Cardiac septum (tissue), 1 donor: ENCODE measurements around the gene BICD1. TPM values are rescaled to one million over a fixed set of nuclear protein-coding genes. Genes with fewer than 3 reads are reported as not detected.
"Not testable (repeated sequence)": the region's sequence is repeated elsewhere in the genome, so short reads cannot be mapped to it uniquely, and the experiment has no call there.

Source experiments
- DNase-seq: peaks from one replicate; pipeline ENCODE4 v3.0.0-alpha.2; 2020; ENCODE audit warnings: low spot score
- intact Hi-C: fragments of 100-400 bp; cut with DNase I; formaldehyde crosslinking; loops from one replicate; pipeline ENCODE4 v1.14.0; 2022
- total RNA-seq: library from RNA; stranded (reverse); fragmentation: NEBNext Ultra II Directional; extraction: Animal tissue kit (Norgen Biotek cat#: 25700); gene quantifications from one replicate; pipeline ENCODE4 v1.2.1, GENCODE V29; 2021
- donor health status: DM: no; HTN: no; CAD: no.

Gene BICD1
- total RNA-seq, 1 donor from 2014 or later: 19.8 TPM

DNA sequence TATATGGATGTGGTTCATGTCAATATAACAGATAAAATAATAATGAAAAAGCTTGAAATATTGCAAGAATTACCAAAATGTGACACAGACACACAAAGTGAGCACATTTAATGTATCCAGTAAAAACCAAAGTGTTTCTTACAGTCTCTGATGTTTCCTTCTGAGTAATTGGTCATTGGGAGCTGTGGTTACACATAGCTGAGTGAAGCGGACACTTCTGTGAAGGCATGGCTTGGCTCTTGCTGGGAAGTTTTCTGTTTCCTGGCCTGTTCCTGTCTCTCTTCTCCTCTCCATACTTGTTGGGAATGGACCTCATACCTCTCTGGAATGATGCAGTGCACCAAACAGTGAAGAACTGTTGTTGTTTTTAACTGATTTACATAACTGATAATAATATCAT is 117.3 kb downstream of the BICD1 start:
- DNase-seq: no peak
- intact Hi-C loops: no loop called here

GRCh38 chr12:32226768-32227167 is 120.1 kb downstream of the BICD1 start:
- intact Hi-C loops: no loop called here
- DNase-seq: no peak

DNA sequence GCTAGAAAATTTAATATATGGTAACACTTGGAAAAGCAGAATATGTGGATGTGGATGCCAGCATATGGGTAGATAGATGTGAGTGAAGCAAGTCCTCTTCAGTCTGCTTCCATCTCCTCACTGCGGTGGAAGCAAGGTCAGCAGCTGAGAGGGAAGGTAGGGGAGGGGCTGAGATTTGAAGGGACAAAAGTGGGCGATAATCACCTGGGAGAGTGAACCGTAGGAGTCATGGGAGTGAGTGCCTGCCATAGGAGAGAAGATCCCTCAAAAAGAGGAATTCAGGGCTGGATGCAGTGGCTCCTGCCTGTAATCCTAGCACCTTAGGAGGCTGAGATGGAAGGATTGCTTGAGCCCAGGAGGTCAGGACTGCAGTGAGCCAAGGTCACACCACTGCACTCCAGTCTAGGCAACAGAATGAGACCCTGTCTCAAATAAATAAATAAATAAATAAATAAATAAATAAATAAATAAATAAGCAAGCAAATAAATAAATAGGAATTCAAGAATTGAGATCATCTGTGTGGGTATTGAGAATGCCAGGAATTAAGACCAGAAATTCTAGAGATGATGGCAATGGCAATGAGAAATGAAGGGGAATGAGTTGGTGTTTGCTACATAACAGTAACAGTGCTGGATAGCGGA is 123.4 kb downstream of the BICD1 start:
- intact Hi-C loops: no loop called here
- no peak for DNase-seq

- intact Hi-C loops: no loop called here
Measured at GRCh38 chr12:32230613-32230993, 124.0 kb downstream of the BICD1 start.

DNA sequence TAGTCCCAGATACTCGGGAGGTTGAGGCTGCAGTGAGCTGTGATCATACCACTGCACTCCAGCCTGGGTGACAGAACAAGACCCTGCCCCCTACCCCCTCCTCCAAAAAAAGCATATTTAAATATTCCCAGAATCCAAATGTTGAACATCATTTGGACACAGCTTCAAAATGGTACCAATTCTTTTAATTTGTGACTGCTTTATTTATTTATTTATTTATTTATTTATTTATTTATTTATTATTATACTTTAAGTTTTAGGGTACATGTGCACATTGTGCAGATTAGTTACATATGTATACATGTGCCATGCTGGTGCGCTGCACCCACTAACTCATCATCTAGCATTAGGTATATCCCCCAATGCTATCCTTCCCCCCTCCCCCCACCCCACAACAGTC is 124.7 kb downstream of the BICD1 start:
- DNase-seq, intact Hi-C loops: not testable (repeated sequence)

More at GRCh38 chr12:32230613-32230993, 124.0 kb downstream of the BICD1 start:
- DNase-seq: no peak

GRCh38 chr12:32233568-32233967 is 126.9 kb downstream of the BICD1 start:
- no peak for DNase-seq
- intact Hi-C loops: no loop called here

DNA sequence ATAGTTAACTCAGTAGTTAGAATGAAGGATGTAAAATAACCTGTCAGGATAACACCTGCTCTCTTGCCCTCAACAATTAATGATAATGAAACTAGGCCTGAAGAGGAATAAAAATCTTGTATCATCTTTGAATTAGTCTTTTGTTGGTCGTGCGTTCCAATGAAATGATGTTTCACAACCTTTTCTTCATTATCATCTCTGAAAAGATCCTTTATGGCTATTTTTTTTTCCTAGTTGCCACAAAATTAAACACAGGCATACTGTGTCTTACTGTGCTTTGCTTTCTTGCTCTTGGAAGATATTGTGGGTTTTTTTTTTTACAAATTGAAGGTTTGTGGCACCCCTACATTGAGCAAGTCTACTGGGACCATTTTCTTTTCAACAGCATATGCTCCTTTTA is 128.6 kb downstream of the BICD1 start:
- DNase-seq: no peak
- intact Hi-C loops: no loop called here

- intact Hi-C loops: no loop called here
- DNase-seq: no peak
Measured at GRCh38 chr12:32240162-32240561, 133.5 kb downstream of the BICD1 start.

DNA sequence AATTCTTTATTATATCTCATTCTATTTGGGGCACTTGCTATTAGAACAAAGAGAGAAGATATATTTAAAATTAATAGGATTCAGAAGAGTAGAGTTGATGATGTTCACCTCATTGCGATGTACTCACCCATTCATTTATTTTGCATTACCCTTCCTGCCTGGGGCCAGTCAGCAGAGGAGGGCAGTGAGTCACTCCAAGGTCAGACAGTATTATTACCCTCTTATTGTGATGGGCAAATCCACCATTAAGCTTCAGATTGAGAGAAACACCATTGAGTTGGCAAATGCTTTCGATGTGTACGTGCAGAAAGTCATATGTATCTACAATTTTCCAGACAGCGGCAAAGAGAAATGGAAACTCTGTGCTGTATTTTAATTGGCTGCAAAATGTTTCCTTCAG is 134.2 kb downstream of the BICD1 start:
- DNase-seq: no peak
- intact Hi-C loops: no loop called here

GRCh38 chr12:32242641-32243040 is 136.0 kb downstream of the BICD1 start:
- intact Hi-C loops: no loop called here
- no peak for DNase-seq

DNA sequence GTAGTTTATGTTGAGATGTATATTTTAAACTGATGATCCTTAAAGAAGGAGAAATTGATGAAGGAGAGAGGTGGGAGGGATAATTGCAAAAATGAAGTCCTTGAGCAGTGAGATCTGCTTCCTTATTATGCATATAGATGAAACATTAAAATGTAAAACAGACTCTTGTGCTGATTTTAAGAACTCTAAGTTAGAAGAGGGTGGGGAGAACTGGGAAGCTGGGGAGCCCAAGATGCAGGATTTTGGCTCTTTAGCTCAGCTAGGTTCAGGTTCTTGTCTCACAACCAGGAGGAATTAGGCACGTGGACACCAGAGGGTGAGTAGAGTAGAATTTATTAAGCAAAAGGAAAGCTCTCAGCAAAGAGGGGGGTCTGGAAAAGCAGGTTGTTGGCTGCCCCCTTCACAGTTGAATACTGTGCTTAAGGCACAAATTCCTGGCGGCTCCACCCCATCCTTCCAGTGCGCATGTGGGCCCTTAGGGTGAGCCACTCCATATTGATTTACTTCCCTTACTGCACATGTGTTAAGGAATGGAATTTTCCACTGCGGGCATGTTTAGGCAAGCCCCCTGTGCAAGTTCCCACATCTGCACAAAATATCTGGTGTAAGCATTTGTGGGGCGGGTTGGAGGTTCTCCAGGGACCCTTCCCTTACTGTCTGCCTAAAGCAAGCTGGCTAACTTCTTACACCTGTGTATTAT is 141.9 kb downstream of the BICD1 start:
- intact Hi-C loops: no loop called here
- no peak for DNase-seq

GRCh38 chr12:32249777-32250176 is 143.1 kb downstream of the BICD1 start:
- intact Hi-C loops: no loop called here
- DNase-seq: no peak

DNA sequence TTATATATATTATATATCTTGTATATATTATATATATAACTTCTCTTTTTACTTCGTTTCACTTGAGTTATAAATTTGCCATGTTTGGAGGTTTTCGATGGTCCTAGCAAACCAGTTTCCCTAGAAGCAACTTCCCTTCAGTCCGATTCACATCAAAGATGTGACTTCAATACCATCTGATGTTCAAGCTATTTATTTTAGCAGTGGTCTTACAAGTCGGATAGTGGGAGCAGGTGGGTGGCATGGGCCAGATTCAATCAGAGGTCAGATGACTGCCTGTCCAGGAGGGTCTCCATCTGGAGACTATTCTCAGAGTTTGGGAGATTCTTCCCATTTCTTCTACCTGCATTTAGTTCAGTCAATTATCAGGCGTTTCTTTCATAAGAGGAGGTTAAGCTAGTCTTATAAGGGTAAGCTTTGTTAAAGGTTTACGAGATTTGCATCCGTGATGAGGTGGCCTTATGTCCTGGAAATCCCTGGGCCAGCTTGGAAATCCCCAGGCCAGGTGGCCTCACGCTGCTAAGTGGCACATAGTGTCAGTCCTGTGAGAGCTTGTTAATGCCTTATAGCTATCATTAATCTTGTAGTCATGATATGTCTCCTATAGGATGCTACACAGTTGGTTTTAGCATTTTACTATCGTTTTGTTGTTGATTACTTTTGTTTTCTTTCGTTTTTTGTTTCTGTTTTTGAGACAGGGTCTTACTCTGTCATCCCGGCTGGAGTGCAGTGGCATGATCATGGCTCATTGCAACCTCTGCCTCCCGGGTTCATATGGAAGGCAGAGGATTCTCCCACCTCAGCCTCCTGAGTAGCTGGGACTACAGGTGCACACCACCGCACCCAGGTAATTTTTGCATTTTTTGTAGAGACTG is 145.8 kb downstream of the BICD1 start:
- intact Hi-C loops: no loop called here

DNA sequence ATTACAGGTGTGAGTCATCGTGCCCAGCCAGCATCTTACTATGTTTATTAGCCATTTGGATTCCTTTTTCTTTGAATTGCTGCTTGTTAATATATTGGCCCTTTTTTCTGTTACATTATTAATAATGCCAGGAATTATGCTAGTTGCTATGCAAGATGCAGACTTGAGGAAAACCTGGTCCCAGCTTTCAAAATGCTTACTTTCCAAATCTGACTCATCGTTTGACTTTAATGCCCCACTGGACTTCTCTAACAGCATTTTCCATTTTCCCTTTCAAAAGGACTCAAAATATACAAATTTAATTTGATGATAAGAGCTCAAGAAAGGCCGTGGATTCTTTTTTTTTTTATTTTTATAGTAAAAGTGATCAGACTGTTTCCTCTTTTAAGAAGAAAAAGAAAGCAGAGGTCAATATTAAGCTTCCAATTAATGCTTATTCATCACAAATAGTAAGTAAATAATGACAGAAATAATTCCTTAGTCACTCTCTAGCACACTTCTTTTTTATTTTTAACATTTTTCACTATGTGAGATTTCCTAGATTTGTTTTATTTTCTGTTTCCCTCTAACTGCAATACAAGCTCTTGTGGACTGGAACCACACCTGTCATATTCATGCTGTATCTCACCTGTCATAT is 146.6 kb downstream of the BICD1 start:
- intact Hi-C loops: no loop called here
- no peak for DNase-seq

More for the DNA sequence above, 145.8 kb downstream of the BICD1 start:
- no peak for DNase-seq

DNA sequence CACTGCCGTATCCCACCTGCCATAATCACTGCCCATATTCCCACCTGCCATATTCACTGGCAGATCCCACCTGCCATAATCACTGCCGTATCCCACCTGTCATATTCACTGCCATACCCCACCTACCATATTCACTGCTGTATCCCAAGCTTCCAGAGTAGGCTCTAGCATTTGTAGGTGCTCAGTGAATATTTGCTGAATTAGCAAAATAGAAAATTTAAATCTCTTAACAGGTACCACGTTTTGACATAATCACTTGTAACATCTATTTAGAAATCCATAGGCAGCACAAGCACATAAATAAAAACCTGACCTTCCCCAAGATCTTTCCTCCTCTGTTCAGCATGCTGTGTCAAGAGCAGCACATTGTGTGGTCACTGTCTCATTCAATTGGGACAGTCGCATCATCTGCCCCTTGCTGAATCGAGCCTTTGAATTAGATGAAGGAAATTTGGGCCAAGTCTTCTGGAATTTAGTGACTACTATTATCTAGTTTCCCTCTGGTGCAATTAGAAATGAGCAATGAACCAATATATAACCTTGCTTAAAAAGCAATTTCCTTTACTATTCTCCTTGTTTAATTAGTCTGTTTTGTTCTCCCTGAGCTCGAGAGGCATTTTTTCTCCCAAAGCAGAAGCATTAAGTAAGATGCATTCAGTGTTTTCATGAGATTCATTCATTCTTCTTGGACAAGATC is 147.8 kb downstream of the BICD1 start:
- DNase-seq: no peak
- intact Hi-C loops: no loop called here

GRCh38 chr12:32255588-32255987 is 148.9 kb downstream of the BICD1 start:
- intact Hi-C loops: no loop called here
- DNase-seq: no peak

DNA sequence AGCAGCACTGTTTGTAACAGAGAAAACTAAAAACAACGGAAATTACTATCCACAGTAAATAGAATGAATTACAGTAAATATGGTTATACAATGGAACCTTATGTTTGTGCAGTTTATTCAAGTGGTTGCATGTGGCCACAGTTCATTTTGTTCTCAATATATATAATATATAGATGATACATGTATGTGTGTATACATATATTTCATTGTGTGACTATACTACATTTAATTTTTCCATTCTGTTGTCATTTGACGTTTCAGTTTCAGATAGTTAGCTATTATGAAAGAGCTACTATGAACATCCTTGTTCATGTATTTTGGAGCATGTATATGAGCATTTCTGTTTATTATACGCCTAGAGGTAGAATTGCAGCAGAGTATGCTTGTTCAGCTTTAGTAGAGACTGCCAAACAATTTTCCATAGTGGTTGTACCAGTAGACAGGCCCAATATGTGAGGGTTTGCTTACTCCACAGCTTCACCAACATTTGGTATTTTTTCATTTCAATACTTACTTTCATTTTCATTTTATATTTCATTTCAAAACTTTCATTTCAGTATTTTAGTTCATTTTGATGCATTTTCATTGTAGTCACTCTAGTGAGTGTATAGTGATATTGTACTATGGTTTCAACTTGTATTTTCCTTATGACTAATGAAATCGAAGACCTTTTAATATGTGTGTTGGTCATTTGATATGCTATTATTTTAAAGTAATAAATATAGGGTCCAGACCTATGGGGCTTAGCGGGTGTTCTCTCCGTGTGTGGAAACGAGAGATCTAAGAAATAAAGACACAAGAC is 151.2 kb downstream of the BICD1 start:
- intact Hi-C loops: no loop called here
- DNase-seq: no peak

DNA sequence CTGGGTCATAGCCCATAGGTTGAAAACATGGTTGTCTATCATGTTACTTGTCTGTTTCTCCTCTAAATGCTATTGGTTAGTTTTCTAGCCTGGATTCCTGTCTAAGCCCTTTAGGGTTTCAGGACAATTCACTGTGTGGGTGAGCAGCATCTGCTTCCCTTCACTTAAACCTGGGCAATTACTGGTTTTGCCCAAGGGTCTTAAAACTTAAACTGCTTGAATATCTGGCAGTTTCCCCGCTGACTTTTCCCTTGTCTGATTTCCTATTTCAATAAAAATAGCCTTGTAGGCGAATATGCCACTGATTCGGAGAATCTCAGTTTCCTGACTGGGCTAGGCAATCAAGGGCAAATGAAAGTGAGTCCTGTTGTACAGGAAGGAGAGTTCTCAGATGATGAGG is 154.0 kb downstream of the BICD1 start:
- no peak for DNase-seq
- intact Hi-C loops: no loop called here

- no peak for DNase-seq
- intact Hi-C loops: no loop called here
Measured at GRCh38 chr12:32261638-32262037, 155.0 kb downstream of the BICD1 start.
